ELF-1 (cell line): ENCODE data around the gene NAA10.
A peak's percentile ranks its signal among the peaks of the same experiment; 100 is the strongest.

ENCODE experiments used
- DNase-seq: peaks from one replicate; pipeline ENCODE4 v3.0.0-alpha.2; 2016; ENCODE audit warnings: low read depth, low spot score

The NAA10 gene

GRCh38 chrX:153929576-153929975 is 5.3 kb downstream of the NAA10 start:
- no peak for DNase-seq

DNA sequence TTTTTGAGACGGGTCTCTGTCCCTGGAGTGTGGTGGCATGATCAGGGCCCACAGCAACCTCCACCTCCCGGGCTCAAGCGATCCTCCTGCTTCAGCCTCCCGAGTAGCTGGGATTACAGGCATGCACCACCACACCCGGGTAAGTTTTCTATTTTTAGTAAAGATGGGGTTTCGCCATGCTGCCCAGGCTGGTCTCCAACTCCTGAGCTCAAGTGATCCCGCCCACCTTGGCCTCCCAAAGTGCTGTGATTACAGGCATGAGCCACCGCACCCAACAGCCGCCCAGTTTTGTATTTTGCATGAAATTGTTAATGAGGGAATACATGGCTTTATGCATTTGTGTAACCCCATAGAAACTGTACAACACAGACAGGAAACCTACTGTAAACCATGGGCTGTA is 6.0 kb downstream of the NAA10 start:
- DNase-seq = no peak

GRCh38 chrX:153927922-153928760 is 6.7 kb downstream of the NAA10 start:
- peak; percentile 100 for DNase-seq

- no peak for DNase-seq
Observed at GRCh38 chrX:153927672-153927921, 7.2 kb downstream of the NAA10 start.

- peak; percentile 69 for DNase-seq
Observed at GRCh38 chrX:153926858-153927671, 7.8 kb downstream of the NAA10 start.

- no peak for DNase-seq
Observed at GRCh38 chrX:153926552-153926857, 8.3 kb downstream of the NAA10 start.

DNA sequence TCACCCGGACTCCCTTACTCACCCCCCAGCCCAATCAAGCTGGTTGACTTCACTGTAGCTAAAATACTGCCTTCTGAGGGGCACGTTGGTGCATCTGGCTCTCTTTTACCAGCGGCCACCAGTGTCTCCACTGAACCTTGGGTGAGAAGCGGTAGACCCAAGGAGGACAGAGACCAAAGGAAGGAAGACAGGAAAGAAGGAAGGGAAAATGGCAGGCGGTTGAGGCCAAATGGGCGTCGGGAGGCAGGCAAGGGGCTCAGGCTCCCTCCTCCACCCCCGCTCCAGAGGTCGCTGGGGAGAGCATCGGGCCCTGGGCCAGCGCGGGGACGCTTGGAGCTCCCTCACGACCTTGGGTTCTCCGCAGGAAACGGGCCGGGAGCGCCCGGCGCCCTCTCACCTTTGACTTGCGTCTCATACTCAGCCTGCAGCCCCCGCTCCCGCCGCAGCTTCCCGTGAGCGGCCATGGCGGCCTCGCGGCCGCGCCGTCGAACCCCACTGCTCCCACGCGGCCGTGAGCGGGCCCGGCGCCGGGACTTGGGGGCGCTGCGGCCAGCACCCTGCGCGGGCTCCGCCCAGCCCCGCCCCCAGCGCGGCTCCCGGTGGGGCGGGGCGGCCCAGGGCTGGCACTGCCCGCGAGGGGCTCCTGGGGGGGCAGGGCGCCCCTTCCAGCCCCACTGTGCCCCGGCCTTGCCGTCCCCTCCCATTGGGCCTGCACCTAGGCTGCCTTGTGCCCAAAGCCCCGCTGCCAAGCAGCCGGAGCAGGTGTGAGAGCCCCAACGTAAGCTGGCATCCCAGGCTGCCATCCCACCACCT is 8.9 kb downstream of the NAA10 start, which contains the start of gene ARHGAP4:
TSS of gene ARHGAP4 (minus strand) at position 526 of the 813 bp plus-strand sequence. CDS start at position 464, 62 bp downstream.
- DNase-seq = no peak

DNA sequence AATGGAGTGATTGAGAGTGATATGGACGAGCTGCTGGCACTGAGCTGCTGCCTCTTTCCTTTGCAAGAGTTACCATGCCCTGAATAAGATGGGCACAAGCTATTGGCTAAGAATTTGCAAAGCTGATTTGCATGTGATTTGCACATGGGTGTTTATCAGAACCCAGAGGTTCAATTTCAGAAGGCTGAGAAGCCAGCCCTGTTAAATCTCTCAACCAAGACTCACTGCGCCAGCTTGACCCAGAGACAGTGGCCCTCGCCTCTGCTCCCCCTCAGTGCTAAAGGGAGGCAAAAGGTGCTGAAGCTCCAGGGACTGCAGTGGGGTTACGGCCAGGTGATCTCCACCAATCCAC is 9.5 kb downstream of the NAA10 start:
- no peak for DNase-seq

- peak; percentile 66 for DNase-seq
Observed at GRCh38 chrX:153924149-153924861, 10.5 kb downstream of the NAA10 start.

DNA sequence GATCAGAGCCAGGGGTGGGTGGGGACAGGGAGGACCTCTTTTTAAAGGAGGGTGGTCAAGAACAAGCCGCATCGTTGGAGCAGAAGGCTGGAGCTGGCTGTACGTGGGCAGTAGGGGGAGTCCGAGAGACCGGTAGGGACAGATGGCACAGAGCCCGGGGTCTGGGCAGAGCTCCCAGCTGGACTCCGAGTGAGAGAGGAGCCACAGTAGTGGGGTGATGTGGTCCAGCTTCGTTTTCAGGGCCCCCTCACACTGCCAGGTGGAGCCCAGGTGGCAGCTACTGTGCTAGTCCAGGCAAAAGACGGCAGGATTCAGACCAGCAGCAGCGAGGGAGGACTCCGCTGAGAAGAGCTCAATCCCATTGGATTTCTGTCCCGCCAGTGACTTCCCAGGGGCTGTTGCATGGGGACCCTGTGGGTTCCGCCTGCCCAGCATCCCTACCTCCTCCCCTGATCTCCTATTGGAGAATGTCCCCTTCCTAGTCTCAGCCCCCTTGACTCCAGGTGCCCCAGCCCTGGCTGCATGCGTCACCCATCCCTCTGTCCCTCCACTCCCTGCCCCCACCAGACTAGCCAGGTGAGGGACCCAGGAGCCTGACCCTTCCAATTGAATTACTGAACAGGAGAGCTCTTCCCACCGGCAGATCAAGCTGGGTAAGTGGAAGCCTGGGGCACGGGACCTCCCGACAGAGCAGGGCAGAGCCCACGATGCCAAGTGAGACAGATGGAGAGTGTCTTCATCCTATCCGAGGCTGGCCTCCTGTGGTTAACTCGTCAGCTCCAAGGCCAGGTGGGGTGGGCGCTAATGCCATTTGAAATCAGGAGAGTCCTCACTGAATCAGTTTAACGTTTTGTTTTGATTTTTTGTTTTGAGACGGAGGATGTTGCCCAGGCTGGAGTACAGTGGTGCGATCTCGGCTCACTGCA is 11.6 kb downstream of the NAA10 start:
- DNase-seq = peak; percentile 71

DNA sequence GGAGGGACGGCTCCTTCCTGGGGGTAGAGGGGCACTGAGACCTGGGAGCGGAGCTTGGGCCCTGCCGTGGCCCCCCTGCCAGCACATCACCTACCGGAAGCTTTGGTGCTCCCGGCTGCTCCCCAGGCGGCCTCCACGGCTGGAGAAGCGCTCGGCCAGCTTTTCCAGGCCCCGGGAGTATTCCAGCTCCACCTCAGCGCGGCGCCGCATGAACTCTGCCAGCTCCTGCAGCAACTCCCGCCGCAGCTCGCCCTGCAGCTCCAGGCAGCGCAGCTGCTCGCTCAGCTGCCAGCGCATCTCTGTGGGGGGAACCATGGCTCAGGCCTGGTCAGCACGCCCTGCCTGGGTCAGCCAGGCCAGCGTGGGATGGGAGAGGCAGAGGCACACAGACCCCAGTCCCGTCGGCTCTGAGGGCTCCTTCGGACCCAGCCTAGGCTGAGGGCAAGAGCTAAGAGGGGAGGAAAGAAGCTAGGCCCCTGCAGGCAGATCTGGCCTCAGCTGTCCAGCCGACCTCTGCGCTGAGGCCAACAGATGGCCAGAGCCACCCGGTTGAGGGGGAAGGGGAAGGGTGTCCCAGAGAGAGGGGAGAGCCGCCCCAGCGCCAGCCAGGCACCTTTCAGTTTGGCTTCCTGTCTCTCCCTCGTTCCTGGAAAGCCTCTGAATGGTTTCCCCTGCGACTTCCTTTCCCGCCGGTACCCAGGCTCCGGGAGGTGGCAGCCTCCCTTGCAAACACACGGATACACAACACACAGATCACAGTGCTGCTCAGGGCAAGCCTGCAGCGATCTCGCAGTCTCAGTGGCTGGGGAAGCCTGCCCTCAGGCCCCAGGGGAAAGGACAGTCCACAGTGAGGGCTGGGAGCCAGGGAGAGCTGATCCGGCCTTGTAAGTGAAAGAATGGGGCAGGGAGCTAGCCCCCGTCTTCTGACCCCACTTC is 13.1 kb downstream of the NAA10 start:
- DNase-seq = peak; percentile 63

DNA sequence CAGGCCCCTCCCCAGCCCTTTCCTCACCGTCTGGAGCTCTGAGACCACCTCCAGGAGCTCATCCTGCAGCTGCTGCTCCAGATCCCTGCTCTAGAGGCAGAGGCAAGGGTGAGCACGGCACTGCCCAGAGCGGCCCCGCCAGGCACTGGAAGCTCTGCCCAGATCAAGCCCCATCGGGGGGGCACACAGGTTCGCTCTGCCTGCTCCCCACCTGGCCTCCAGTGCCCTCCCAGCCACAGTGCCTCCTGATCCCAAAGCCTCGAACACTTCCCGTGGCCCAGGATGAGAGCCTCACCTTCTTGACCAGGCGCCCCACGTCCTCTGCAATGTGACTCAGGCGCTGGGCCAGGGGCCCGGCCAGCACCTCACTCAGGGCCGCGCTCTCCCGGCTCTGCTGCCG is 13.8 kb downstream of the NAA10 start:
- DNase-seq = no peak

DNA sequence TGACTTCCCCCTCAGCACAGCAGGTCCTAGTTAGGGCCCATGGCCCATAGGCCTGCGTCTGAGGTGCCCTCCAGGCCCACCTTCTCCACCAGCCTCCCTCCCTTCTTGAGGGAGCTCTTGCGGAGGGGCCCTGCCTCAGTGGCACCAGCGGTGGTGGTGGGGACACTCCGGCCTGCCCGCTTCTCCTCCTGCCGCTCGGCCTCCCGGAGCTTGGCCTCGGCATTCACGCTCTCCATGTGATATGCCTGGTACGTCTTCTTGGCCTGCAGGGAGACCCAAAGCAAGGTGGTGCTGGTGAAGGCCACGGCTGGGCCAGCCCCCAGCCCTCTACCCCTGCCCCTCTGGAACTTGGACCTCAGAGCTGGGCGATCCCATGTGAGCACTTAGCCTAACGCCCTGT is 14.3 kb downstream of the NAA10 start:
- DNase-seq = no peak

- DNase-seq = no peak
Observed at GRCh38 chrX:153919281-153919680, 15.6 kb downstream of the NAA10 start.

- no peak for DNase-seq
Observed at GRCh38 chrX:153917869-153918268, 17.0 kb downstream of the NAA10 start.

DNA sequence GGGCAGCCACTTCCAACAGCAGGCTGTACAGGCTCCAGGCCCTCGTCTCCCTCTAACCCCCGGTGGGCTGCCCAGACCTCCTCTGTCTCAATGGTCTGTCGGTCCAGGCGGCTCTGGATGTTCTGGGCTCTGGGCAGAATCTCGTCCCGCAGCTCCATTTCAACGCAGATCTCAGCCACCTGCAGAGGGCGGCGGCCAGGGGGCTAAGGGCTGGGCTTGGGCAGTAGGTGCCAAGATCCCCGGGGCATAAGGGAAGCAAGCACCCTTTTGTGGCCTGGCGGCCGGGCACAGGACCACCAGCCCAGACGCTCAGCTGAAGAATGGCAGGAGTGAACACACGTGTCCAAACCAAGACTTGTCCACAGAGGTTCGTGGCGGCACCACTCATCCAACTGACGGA is 21.1 kb downstream of the NAA10 start:
- DNase-seq = no peak

DNA sequence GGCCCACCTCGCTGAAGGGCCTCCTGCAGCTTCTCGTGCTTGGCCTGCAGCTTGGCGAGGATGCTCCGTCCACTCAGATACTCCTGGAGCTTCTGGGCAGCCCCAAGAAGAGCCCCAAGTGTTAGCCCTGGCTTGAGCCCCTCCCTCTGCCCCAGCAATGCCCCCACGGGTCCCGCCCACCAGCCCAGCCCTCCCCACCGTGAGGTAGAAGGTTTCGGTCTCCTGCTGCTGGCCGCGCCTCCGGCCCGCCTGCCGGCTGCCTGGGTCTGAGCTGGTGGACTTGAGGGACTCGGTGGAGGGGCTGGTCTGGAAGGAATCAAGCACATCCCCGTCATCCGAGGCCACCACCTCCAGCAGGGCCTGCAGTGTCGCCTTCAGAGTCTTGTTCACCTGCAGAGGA is 21.6 kb downstream of the NAA10 start:
- DNase-seq = no peak

DNA sequence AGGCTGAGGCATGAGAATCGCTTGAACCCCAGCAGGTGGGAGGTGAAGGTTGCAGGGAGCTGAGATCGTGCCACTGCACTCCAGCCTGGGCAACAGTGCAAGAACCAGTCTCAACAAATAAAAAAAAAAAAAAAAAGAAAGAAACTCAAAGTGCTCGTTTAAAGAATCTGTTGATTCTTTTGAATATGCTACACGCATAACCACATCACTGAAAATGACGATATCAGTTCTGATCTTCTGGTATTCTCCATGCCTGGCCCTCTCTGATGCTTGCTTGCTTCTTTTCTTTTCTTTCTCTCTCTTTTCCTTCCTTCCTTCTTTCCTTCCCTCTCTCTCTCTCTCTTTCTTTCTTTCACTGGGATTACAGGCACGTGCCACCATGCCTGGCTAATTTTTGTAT is 23.0 kb downstream of the NAA10 start:
- no peak for DNase-seq

DNA sequence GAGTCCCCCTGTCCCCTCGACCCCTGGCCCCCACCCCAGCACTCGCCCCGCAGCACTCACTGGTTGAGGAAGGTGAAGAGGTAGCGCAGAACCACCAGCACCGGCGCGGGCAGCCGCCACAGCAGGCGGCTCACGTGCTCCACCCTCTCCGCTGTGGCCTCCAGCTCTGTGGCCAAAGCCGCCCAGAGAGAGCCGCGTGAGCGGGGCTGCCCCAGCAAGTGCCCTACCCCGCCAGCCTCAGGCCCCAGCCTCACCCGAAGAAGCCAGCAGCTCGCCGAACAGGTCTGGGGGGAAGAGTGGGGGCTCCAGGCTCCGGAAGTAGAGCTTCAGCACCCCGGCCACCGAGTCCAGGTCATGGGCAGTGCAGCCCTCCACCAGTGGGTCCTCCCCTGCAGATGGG is 24.4 kb downstream of the NAA10 start:
- peak; percentile 19 for DNase-seq

DNA sequence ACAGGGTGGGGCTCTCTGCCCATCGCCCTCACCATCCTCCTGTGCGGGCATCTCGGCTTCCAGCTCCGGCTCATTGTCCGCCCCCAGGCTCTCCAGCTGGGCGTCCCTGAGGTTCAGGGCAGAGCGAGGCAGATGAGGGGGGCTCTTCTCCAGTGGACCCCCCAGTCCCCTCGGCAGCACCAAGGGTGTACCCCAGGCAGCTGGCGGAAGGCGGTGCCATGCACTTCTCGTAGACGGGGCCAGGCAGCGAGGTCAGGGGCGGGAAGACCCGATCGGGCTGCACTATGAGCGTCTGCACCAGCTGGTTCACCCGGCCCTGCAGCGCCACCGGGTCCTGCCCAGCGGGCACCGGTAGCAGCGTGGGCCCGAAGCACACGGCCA is 24.9 kb downstream of the NAA10 start:
- DNase-seq = no peak
